ENCODE results near the gene TOP2B.

TOP2B gene

DNA sequence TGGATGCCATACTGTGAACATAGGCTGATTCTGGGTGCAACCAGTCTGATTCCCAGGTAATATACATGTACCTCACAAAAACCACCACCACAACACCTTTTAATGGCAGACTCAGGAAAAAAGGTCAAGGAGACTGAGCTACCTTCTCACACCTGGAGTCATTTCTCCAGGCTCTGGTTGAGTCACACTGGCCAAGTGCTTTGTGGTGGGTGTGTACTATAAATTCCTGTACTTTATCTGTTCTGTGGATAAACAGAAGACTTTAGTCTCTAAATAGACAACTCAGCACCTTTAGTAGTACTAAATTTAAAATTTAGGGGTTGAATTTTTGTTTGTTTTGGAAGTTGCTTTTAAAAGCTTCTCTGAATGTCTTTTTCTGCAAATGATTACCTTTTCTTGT, 46.7 kb downstream of the TOP2B start:
- no peak for DNase-seq (ENCODE audit: low spot score)

DNA sequence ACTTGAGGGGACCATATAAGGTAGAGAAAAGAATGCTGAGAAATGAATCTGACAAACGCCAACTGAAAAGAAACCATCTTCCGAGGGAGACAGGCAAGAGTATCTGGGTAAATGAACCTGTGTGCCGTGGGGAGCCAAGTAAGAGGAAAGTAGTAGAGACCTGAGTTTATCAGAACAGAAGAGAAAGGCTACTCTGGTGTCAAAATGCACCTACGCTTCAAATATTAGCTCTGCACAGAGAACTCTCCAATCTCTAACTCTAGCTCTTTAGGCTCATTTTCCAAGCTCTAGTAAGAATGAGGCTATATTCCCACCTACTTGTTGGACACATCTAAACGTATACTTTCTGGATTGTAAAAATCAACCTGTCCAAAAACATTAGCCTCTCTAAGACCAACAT, 53.5 kb downstream of the TOP2B start:
- no peak for DNase-seq (ENCODE audit: low spot score)

DNA sequence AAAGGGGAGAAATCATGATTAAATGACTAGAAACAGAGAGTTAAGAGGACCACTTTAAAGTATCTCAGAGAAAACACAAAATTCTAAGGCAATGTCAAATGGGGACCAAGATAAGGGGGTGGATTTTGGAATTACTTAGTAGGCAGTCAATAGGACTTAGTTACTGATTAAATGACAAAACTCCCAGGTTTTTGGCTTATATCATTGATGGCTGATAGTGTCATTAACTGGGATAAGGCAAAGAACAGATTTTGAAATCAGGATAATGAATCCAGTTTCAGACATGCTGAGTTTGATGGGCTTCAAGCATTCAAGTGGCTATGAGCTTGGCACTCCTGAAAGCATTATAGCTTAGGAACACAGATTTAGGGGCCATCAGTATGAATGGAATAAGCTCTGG, 53.9 kb downstream of the TOP2B start:
- DNase-seq (ENCODE audit: low spot score), result no peak

DNA sequence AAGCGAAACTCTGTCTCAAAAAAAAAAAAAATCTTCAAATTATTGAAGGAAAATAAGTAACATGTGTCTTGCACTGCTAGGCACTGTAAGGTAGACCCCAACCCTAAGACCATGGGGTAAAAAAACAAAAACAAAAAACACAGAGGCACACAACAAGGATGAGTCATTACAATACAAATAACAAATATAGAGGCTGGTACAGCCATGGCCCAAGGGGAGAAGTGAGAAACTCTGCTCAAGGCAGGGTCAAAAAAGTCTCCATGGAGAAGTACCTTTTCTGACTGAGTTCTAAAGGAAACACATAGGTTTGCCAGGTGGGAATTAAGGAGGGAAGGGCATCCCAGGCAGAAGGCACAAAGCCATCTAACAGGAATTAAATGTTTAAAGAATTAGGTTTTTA, 54.5 kb downstream of the TOP2B start:
- DNase-seq (ENCODE audit: low spot score), result no peak

DNA sequence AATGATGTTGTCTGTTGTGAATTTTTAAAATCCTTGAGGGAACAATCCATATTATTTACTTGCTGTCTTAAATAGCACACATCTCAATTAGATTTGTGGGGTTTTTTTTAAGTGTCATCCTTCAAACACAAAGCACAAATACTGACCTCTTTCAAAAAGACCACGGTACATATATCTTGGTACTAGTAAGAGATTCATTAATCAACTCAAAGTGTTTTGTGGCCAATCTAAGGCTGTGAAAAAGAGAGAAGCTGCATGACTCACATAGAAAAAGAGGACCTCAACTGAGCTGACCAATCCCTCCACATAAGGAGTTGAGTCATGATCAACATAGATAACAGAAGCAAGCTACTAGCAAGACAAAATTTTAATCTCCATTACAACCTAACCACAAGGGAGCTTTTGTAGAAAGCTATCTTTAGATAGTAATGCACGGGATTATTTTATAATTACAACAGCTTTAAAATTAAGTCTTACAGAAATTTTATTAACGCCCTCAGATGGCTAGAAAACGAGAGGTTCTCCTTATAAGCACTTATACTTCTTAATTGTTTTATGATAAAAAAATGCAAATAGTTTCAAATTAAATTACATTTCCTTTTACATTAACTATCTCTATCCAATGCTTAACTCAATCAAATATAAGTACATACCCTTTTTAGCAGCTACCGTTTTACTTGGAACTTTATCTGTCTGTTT, 60.5 kb downstream of the TOP2B start:
- DNase-seq (ENCODE audit: low spot score), result peak; percentile 16

DNA sequence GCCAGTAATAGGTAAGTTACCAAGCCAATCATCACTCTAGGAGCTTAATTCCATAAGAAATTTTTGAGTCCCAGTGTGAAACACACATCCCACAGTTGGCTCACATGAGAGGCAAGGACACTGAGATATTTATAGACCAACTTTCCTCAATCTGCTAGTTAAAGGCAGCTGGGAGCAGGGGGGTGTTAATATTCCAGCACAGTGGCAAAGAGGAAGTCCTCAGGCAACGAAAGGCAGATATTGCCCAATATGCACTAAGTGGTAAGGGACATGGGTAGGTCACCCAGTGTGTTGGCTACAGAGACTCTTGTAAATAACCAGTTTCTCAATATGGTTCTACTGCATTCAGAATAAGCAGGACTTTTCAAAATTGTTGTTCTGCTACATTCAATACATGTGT, 61.0 kb downstream of the TOP2B start:
- no peak for DNase-seq (ENCODE audit: low spot score)

DNA sequence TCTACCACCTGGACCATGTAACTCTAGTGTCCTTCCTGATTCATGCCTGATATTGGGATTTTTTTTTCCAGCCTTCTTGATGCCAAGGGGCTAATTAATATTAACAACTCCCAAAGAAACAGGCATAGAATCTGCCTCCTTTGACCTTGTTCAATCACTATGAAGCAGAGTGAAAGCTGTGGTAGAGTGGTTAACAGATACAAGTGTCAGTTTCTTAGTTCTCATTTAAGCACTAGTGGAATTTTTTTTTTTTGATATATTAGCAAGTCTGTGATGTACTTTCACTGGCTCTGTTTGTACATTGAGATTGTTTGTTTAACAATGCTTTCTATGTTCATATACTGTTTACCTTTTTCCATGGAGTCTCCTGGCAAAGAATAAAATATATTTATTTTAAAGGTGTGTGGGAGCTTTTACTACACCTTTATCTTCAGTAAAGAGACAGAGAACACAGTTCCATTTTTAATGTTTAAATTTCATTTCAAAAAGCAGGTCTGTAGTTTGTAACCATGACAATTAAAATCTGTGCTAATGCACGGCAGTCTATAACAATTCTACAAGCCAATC, 67.1 kb downstream of the TOP2B start:
- no peak for DNase-seq (ENCODE audit: low spot score)

DNA sequence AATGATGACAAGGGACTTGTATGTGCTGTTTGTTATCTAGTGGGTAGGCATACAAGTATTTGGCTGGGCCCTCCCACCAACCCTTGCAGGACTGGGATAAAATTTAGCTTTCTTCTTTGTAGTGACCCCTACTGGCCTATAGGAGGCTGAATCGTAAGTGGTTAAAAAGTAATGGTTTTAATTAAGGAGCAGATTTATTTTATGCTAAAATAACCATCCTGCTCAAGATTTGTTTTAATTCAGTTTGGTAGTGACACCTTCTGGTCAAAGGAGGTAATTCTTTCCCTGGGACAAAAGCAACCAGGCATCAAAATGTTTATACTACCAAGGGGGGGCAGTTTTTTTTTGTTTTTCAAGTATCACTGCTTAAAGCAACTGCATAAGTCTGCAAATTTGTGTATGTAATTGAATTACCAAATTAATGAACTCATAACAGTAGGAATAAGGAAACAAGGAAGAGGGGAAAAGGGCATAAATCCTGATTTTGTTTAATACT, 70.7 kb downstream of the TOP2B start:
- peak; percentile 75 for DNase-seq (ENCODE audit: low spot score)

DNA sequence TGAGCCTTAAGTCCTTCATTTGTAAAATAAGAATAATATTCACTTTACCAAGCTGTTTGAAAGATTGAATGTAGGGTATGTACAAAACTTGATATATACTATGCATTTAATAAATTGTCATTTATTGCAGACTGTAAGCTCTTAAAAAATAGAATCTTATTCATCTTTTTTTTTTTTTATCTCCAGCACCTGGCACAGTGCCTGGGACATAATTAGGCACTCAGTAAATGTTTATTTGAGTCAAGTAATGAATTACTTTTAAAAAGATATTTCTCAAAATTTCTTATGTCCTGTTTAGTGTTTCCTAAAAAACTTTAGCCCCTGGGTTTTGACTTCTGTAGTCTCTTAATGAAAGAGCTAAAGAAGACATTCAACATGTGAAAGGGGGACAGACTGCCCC, 71.7 kb downstream of the TOP2B start:
- no peak for DNase-seq (ENCODE audit: low spot score)

DNA sequence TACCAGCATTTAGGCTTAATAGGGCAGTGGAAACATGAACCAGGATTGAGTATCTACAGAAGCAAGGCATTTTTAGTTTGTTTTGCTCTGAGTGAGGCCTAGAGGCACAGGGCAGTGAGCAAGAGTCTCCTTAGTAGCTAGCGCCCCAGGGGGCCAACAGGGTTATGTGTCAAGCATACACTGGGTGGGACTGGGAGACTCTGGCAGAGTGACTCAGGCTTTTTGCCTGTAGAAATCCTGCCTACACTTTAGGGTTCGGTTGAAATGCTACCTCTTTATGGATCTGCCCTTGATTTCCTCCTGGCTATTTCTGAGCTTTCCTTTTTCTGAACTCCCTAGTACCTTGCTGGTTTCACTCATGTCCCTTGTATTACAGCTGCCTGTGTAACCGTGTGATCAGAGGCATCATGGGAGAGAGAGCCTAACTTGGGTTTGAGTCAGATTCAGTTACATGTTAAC, 72.2 kb downstream of the TOP2B start:
- DNase-seq (ENCODE audit: low spot score), result no peak

DNA sequence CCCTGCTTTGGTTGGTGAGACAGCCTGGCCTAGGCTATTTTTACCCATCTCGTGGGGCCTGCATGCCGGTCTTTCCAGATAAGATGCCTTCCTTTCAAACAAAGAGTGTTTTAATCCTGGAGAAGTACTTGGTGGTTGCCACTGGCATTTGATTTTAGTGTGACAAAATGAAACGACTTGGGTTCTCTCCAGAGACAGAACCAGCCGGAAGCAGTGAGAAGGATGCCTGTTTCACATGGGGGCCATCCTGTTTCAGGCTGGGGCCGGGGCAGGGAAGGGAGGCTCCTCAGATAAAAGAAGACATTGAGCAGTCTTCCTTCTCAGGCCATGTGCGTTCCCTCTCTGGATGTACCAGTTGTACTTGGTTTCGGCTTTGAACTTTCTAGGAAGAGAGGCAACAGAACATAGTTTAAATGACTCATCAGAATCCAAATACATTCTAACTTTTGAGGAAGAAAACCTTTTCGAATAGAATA, 74.9 kb downstream of the TOP2B start:
- DNase-seq (ENCODE audit: low spot score), result no peak

DNA sequence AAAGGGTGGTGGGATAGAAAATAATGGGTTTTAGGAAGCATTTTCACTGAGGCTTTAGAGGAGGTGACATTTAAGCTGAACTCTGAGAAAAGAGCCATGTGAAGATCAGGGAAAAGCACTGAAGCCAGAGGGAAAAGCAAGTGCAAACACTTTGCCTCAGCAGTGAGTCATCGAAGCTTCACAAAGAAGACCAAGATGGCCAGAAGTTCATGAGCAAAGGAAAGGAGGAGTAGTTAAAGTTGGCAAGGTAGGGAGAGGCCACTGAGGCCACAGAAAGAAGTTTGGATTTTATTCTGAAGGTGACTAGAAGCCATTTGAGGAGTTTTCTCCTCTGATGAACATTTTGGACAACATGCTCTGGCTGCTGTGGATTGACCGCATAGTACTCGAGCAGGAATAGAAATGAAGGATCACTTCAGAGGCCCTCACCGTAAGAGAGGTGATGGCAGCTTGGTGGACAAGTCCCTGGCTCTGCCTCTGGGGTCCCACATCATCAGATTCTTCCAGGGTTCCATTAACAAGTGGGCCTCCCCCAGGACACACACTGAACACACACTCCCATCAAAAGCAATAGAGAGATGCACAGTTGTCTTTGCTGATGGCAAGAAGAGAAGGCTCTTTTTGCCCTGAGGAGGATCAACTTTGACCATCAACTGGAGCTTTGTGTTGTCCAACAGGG, 75.5 kb downstream of the TOP2B start:
- no peak for DNase-seq (ENCODE audit: low spot score)

DNA sequence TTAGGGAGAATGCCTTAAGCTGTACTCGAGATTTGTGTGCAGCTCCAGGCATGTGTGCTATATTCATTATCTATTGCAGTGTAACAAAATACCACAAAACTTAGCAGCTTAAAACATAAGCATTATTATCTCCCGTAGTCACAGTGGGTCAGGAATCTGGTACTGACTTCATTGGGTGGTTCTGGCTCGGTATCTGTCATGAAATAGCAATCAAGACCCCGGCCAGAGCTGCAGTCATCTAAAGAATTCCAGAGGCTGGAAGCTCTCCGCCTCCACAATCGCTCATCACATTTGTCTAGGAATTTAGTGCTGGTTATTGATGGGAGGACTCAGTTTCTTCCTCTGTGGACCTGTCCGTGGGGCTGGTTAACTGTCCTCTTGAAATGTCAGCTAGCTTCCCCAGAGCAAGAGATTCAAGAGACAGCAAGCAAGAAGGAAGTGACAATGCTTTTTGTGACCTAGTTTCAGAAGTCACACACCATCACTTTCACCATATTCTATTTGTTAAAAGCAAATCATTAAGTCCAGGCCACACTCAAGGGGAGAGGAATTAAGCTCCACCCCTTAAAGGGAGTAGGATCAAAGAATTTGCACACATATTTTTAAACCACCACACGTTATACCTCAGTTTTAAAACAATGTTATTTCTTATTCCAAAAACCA, 76.1 kb downstream of the TOP2B start:
- no peak for DNase-seq (ENCODE audit: low spot score)

DNA sequence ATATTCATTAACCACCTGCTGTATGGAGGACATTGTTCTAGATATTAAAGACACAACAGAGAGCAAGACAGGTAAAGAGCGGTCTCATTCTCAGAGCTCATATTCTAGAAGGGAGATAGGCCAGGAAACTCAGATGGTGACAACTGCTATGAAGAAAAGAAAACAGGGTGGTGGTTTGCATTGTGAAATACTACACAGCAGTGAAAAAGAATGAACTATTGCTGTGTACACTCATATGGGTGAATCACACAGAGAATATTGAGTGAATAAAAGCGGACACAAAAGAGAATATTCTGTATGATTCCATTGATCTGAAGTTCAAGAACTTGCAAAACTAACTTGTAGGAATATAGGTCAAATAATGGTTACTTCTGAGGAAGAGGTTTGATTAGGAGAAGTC, 76.7 kb downstream of the TOP2B start:
- DNase-seq (ENCODE audit: low spot score), result no peak

DNA sequence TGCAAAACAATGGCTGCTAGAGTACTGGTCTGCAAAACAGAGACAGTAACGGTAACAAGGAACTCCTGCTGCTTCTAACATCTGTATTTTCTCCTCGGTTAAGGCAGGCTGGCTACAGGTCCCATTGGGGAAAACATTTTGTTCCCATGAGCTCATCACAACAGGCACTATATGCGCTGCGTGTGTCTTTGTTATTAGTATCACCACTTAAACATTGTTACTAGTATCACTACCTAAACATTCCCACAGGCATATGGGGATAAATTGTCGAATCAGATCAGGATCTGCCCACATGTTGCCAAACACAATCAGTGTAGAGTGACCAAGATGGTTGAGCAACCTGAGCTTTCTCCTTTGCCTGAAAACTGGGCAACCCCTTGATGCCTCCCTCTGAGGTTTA, 77.2 kb downstream of the TOP2B start:
- DNase-seq (ENCODE audit: low spot score), result no peak

DNA sequence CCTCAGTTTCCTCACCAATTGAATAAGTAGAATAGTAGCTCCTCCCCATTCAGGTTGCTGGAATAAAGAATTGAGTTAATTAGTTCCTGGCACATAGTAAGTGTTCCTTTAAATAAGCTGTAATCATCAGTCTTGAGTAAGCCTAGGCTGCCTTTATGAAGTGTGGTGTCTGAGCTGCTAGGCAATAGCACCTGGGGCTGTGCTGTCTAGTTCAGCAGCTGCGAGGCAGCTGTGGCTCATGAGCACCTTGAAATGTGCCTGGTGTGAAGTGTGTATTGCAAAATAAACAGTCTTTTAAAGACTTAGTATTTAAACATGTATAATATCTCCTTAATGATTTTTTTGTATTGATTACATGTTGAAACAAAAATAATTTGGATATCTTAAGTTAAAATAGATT, 77.6 kb downstream of the TOP2B start:
- DNase-seq (ENCODE audit: low spot score), result no peak

DNA sequence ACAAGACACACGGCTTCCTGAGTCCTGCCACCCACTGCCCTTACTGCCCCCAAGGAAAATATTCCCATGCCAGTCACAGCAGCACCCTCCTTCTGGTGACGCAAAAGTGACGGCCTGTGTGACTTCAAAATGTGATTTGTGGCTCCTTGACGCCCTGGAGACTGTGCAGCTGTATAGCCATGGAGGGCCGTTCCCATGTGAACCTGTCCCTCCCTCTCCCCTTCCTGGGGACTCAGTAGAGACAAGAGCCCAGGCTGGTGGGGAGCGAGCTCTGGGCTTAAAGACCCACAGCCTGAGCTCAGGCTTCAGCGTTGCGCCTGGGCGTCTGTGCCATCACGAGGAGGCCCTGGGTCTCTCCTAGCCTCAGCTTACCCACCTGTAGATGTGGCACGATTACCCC, 78.2 kb downstream of the TOP2B start:
- DNase-seq (ENCODE audit: low spot score), result no peak

DNA sequence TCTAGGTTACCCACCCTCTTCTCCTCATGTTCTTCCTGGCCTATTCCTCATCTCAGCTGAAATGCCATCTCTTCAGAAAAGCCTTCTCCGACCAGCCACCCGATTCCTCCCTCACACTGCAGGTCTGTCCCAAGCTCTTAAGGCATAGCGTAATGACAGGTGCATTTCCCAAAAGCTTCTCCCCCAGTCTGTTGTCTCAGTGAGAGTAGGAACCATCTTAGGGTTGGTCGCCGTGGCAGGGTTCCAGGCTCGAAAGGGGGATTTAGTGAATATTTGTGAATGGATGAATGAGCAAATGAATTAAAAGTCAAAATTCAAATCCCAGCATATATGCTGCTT, 78.6 kb downstream of the TOP2B start:
- no peak for DNase-seq (ENCODE audit: low spot score)

DNA sequence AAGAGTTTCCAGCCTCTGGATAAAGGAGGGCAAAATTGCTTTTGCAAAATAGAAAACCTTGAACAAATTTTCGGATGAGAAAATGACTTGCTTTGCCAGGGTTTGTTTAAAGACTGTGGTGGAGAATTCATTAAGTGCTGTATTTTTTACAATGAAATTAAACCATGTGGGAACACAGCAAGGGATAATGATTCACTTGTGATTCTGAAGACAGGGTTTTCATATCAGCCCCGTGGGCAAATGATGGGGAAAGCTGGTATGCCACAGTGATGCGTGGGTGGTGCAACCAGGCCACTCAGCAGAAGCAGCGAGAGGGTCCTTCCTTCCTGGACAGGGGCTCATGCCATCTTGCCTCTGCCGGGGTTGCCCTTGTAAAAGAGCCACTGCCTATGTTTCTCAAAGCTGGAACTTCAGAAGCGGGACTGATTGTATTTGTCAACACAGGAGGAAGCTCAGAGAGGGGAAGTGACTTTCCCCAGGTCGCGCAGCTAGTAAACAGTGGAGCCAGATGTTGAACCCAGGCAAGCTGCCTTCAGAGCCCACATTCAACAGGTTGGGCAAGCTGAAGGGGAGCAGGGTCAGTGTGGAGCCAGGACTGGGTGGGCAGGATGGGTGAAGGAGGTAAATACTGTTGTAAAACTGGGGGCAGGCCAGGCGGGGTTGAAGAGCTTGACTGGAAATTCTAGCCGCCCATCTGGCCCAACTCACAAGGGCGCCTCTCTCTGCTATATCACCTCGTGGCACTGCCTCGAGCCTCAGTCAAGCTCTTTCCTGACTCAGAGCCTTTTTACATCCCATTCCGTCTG, 79.1 kb downstream of the TOP2B start:
- no peak for DNase-seq (ENCODE audit: low spot score)

DNA sequence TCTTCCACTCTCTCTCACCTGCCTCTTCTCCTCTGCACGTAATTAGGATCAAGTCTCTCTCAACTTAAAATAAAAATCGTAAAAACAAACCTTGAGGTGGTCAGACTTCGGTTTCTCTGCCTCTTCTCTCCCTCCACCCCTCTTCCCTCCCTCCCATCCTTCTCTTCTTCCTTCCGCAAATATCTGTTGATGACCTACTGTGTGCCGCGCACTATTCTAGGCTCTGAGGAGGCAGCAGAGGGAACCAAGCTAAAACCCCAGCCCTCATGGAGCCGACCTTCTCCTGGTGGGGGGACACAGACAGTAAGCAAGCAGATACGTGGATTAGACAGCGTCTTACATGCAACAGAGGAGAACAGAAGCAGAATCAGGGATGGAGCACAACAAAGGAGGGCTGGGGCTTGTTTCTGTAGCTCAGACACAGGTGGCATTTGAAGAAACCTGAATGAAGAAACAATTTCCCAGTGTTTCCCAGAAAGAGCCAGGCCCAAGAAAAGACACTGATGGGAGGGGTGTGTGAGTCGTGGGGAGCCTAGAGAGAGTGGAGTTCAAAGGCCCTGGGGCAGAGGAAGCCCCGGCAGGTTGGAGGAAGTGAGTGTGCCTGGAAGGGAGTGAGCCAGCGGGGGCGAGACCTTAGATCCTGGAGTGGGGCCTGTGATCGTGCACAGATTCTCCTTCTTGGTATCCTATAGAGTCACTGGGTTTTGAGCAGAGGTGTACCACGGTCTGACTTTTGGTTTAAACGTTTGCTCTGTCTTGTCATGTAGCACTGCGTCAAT, 80.5 kb downstream of the TOP2B start:
- DNase-seq (ENCODE audit: low spot score), result no peak

DNA sequence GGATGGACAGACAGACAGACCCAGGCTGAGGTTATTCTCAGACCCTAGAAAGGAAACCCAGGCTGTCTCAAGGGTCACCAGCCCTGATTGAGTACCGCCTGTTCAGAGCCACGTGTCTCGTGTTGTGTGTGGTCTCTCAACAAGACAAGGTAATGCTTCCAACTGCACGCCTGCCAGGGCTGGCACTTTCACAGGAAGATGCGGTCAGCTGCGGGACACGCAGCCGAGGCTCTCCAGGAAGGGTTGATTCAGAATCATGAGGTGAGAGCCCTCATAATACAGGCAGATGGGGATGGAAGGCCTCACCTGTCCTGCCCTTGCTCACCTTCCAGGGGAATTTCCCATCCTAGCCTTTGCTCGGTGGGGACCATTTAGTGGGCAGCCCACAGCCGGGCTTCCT, 81.4 kb downstream of the TOP2B start:
- DNase-seq (ENCODE audit: low spot score), result no peak
